HG03066 (cell line): Measurements from ENCODE around the gene TEX101.
A peak's percentile ranks its signal among the peaks of the same experiment; 100 is the strongest.

Experiments
- ATAC-seq: cut with Tn5 transposase; IDR thresholded peaks from one replicate; pipeline ENCODE4 v1.9.1; 2021; ENCODE audit warnings: low read depth; ENCODE audit not compliant: unreplicated experiment

Gene TEX101

GRCh38 chr19:43445426-43445825 is 30.7 kb downstream of the TEX101 start:
- ATAC-seq, result no peak

- ATAC-seq, result no peak
Measured at GRCh38 chr19:43446746-43447489, 32.2 kb downstream of the TEX101 start.

GRCh38 chr19:43447655-43448054 is 33.0 kb downstream of the TEX101 start:
- ATAC-seq, result no peak

- no peak for ATAC-seq
Measured at GRCh38 chr19:43450545-43450997, 35.9 kb downstream of the TEX101 start.

- ATAC-seq, result no peak
Measured at GRCh38 chr19:43452582-43452981, 37.9 kb downstream of the TEX101 start.

- no peak for ATAC-seq
Measured at GRCh38 chr19:43454031-43454430, 39.3 kb downstream of the TEX101 start.

GRCh38 chr19:43455321-43456113 is 40.8 kb downstream of the TEX101 start:
- ATAC-seq, result no peak

- no peak for ATAC-seq
Measured at GRCh38 chr19:43457809-43458208, 43.1 kb downstream of the TEX101 start.

- no peak for ATAC-seq
Measured at GRCh38 chr19:43460362-43461016, 45.8 kb downstream of the TEX101 start.

- ATAC-seq, result no peak
Measured at GRCh38 chr19:43461303-43461702, 46.6 kb downstream of the TEX101 start.

- ATAC-seq, result no peak
Measured at GRCh38 chr19:43462383-43462782, 47.7 kb downstream of the TEX101 start.

- no peak for ATAC-seq
Measured at GRCh38 chr19:43462785-43463380, 48.2 kb downstream of the TEX101 start.

- ATAC-seq, result peak; percentile 86
Measured at GRCh38 chr19:43463381-43464133, 48.9 kb downstream of the TEX101 start.

GRCh38 chr19:43464134-43464775 is 49.6 kb downstream of the TEX101 start:
- peak; percentile 32 for ATAC-seq

GRCh38 chr19:43465468-43466120 is 50.9 kb downstream of the TEX101 start, which contains the start of gene LYPD3:
Gene LYPD3, minus strand, starts transcription at chr19:43465608. Its CDS starts 37 bp downstream, at chr19:43465571.
- no peak for ATAC-seq

GRCh38 chr19:43466793-43467192 is 52.1 kb downstream of the TEX101 start:
- no peak for ATAC-seq

GRCh38 chr19:43467276-43467675 is 52.6 kb downstream of the TEX101 start:
- ATAC-seq, result no peak

- ATAC-seq, result no peak
Measured at GRCh38 chr19:43467730-43468129, 53.0 kb downstream of the TEX101 start.
